ENCODE results near the gene PI16.

GRCh38 chr6:36978421-36979346, 24.1 kb downstream of the PI16 start:
- no peak for TF ChIP-seq CTCF (IDR thresholded peaks at IDR 0.05)
- TF ChIP-seq POLR2A (IDR thresholded peaks at IDR 0.05), result no peak
- no peak for TF ChIP-seq POLR2AphosphoS5 (IDR thresholded peaks at IDR 0.05)
